Measurements from ENCODE around the gene SVEP1.

Gene SVEP1

GRCh38 chr9:110330484-110331105 is 248.9 kb downstream of the SVEP1 start:
- TF ChIP-seq TAF1 (IDR thresholded peaks at IDR 0.05; ENCODE audit: borderline replicate concordance, insufficient read depth, low read length) (no peak), POLR2AphosphoS5 (IDR thresholded peaks at IDR 0.05; ENCODE audit: low read depth, low read length) (no peak), FOXP2 (optimal IDR thresholded peaks at IDR 0.05; ENCODE audit: borderline replicate concordance, extremely low read depth, extremely low read length, insufficient read depth) (no peak), REST (IDR thresholded peaks at IDR 0.05; ENCODE audit: insufficient read depth in 1 of 2, low read depth in 2 of 2, low read length in 2 of 2) (no peak), SIN3A (IDR thresholded peaks at IDR 0.05; ENCODE audit: borderline replicate concordance, insufficient read depth, low read length) (no peak)

GRCh38 chr9:110329639-110330230 is 249.8 kb downstream of the SVEP1 start:
- TF ChIP-seq FOXP2 (optimal IDR thresholded peaks at IDR 0.05; ENCODE audit: borderline replicate concordance, extremely low read depth, extremely low read length, insufficient read depth) (no peak), REST (IDR thresholded peaks at IDR 0.05; ENCODE audit: insufficient read depth in 1 of 2, low read depth in 2 of 2, low read length in 2 of 2) (no peak), POLR2AphosphoS5 (IDR thresholded peaks at IDR 0.05; ENCODE audit: low read depth, low read length) (no peak), SIN3A (IDR thresholded peaks at IDR 0.05; ENCODE audit: borderline replicate concordance, insufficient read depth, low read length) (no peak), TAF1 (IDR thresholded peaks at IDR 0.05; ENCODE audit: borderline replicate concordance, insufficient read depth, low read length) (no peak)

- no peak for TF ChIP-seq POLR2AphosphoS5 (IDR thresholded peaks at IDR 0.05; ENCODE audit: low read depth, low read length)
- TF ChIP-seq FOXP2 (optimal IDR thresholded peaks at IDR 0.05; ENCODE audit: borderline replicate concordance, extremely low read depth, extremely low read length, insufficient read depth) = no peak
- TF ChIP-seq SIN3A (IDR thresholded peaks at IDR 0.05; ENCODE audit: borderline replicate concordance, insufficient read depth, low read length) = no peak
- no peak for TF ChIP-seq REST (IDR thresholded peaks at IDR 0.05; ENCODE audit: insufficient read depth in 1 of 2, low read depth in 2 of 2, low read length in 2 of 2)
- TF ChIP-seq TAF1 (IDR thresholded peaks at IDR 0.05; ENCODE audit: borderline replicate concordance, insufficient read depth, low read length) = no peak
These were observed 250.8 kb downstream of the SVEP1 start for GRCh38 chr9:110328763-110329162.

GRCh38 chr9:110327716-110328115 is 251.8 kb downstream of the SVEP1 start:
- TF ChIP-seq REST (IDR thresholded peaks at IDR 0.05; ENCODE audit: insufficient read depth in 1 of 2, low read depth in 2 of 2, low read length in 2 of 2) (no peak), SIN3A (IDR thresholded peaks at IDR 0.05; ENCODE audit: borderline replicate concordance, insufficient read depth, low read length) (no peak), FOXP2 (optimal IDR thresholded peaks at IDR 0.05; ENCODE audit: borderline replicate concordance, extremely low read depth, extremely low read length, insufficient read depth) (no peak), POLR2AphosphoS5 (IDR thresholded peaks at IDR 0.05; ENCODE audit: low read depth, low read length) (no peak), TAF1 (IDR thresholded peaks at IDR 0.05; ENCODE audit: borderline replicate concordance, insufficient read depth, low read length) (no peak)
